ENCODE data around the gene RAX2.
"Not testable (repeated sequence)": the region's sequence is repeated elsewhere in the genome, so short reads cannot be mapped to it uniquely, and the experiment has no call there.

Gene RAX2

DNA sequence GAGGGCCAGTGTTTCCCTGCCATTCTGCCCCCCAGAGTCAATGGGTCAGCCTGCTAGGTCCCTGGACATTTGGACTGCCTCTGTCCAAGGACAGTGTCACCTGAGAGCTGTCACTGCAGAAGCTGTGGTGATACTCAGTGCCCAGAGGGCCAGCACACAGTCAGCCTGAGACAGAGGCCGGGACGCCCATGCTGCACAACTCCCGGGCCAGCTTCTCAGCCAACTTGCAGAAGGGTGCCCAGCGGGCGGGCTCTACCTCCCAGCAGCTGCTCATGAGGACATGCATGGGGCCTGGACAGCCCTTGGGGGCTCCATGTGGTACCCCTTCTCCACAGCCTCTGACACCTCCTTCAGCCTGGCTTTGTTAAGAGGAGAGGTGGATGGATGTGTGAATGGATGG, 3.8 kb upstream of the RAX2 start:
- no peaks in the 10 kb centered on the region for H3K4me1 Mint-ChIP-seq (ENCODE audit: low read depth)
- H3K9me3 Mint-ChIP-seq, result no peaks in the 10 kb centered on the region
- DNase-seq, result no peak
- H3K36me3 Mint-ChIP-seq (ENCODE audit: low read depth), result peaks cover 4% of the 10 kb centered on the region
- H3K27me3 Mint-ChIP-seq, result no peaks in the 10 kb centered on the region
- H3K4me3 Mint-ChIP-seq, result no peak overlapping the region
- no peak overlapping the region for H3K27ac Mint-ChIP-seq

GRCh38 chr19:3775374-3775711, 3.3 kb upstream of the RAX2 start:
- DNase-seq, result no peak
- no peaks in the 10 kb centered on the region for H3K4me1 Mint-ChIP-seq (ENCODE audit: low read depth)
- no peaks in the 10 kb centered on the region for H3K9me3 Mint-ChIP-seq
- H3K36me3 Mint-ChIP-seq (ENCODE audit: low read depth), result peaks cover 3% of the 10 kb centered on the region
- H3K4me3 Mint-ChIP-seq, result no peak overlapping the region
- no peak overlapping the region for H3K27ac Mint-ChIP-seq
- no peaks in the 10 kb centered on the region for H3K27me3 Mint-ChIP-seq

- Mint-ChIP-seq H3K4me3 (no peak overlapping the region), H3K36me3 (ENCODE audit: low read depth) (peaks cover 5% of the 10 kb centered on the region), H3K9me3 (no peaks in the 10 kb centered on the region), H3K4me1 (ENCODE audit: low read depth) (no peaks in the 10 kb centered on the region), H3K27ac (no peak overlapping the region), H3K27me3 (no peaks in the 10 kb centered on the region)
- DNase-seq, result no peak
Observed at GRCh38 chr19:3774621-3775373, 2.8 kb upstream of the RAX2 start.

GRCh38 chr19:3773814-3774515, 1.9 kb upstream of the RAX2 start:
- Mint-ChIP-seq H3K27me3 (no peaks in the 10 kb centered on the region), H3K4me3 (no peak overlapping the region), H3K27ac (no peak overlapping the region), H3K4me1 (ENCODE audit: low read depth) (no peaks in the 10 kb centered on the region), H3K36me3 (ENCODE audit: low read depth) (peaks cover 13% of the 10 kb centered on the region), H3K9me3 (no peaks in the 10 kb centered on the region)
- no peak for DNase-seq

DNA sequence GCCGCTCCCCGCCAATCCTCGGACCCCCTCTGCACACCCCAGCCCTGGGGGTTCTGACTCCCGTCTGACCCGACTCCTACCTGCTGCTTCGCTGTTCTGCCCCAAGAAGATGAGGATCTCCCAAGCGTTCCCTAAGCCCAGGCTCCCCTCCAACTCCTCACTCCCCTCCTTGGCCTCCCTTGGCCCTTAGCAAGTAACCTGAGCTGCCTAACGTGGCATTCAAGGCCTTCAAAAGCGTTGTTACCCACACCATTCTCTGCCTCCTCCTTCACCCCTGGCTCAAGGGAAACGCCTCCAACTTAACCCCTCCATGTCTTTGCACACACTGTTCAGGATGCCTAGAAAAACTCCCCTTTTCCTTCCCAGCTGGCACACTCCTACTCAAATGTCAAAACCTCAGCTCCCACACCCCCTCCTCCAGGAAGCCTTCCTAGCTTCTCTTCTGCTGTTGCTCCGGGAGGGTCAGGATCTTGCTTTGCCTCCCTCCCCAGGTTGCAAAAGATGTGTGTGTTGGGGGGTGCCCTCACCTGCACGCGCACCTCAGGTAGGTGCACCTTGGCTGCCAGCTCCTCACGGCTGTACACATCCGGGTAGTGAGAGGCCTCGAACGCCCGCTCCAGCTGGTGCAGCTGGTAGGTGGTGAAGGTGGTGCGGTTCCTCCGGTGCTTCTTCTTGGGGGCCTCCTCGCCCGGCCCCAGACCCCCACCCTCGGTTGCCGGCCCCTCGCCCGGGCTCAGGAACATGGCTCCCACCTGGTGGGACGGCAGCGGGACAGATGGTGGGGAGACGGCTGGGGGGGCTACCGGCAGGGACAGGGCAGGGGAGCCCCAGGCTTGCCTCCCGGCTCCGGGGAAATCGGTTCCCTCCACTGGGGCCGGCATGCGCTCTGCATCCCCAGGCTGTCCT, 775 bp downstream of the RAX2 start:
- Mint-ChIP-seq H3K9me3 (no peaks in the 10 kb centered on the region), H3K36me3 (ENCODE audit: low read depth) (peaks cover 25% of the 10 kb centered on the region), H3K4me1 (ENCODE audit: low read depth) (peaks cover 6% of the 10 kb centered on the region), H3K4me3 (no peak overlapping the region), H3K27me3 (no peaks in the 10 kb centered on the region), H3K27ac (no peak overlapping the region)
- no peak for DNase-seq

- DNase-seq, result no peak
- Mint-ChIP-seq H3K9me3 (no peaks in the 10 kb centered on the region), H3K4me3 (no peak overlapping the region), H3K27me3 (no peaks in the 10 kb centered on the region), H3K27ac (no peak overlapping the region), H3K4me1 (ENCODE audit: low read depth) (peaks cover 7% of the 10 kb centered on the region), H3K36me3 (ENCODE audit: low read depth) (peaks cover 28% of the 10 kb centered on the region)
Observed at GRCh38 chr19:3770136-3770999, 1.7 kb downstream of the RAX2 start.

DNA sequence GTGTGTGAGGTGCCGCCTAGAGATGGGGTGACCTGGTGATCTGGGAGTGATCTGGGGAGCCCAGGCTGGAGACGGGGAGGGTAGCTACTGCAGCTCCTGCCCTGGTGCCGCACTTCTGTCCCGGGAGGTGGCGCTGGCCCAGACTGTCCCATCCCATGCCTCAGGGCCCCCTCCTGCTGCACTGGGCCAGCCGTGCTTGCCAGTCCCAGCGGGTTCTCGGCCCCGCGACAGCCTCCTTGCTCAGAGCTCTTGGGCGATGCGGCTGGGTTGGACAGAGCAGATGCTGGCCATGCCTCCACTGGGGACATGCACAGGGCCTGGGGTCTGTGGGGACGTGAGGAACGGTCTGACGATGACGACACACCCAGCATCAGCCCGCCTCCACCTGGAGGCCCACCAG, 2.5 kb downstream of the RAX2 start:
- H3K9me3 Mint-ChIP-seq, result no peaks in the 10 kb centered on the region
- no peak overlapping the region for H3K27ac Mint-ChIP-seq
- peaks cover 7% of the 10 kb centered on the region for H3K4me1 Mint-ChIP-seq (ENCODE audit: low read depth)
- peaks cover 32% of the 10 kb centered on the region for H3K36me3 Mint-ChIP-seq (ENCODE audit: low read depth)
- DNase-seq, result no peak
- no peak overlapping the region for H3K4me3 Mint-ChIP-seq
- no peaks in the 10 kb centered on the region for H3K27me3 Mint-ChIP-seq

DNA sequence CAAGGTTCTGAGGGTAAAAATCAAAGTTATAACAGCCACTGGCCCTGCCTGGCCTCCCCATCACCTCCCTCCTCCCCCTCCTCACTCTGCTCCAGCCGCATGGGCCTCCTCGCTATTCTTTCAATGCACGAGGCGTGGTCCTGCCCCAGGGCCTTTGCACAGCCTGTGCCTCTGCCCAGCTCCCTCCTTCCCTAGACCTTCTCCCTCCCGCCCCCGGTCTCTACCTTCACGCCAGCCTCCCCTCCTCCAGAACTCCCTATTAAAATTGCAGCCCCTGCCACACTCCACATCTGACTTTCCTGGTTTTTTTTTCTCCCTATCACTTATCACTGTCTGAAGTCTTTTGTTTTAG, 3.3 kb downstream of the RAX2 start:
- Mint-ChIP-seq H3K27ac (no peak overlapping the region), H3K4me1 (ENCODE audit: low read depth) (peaks cover 7% of the 10 kb centered on the region), H3K36me3 (ENCODE audit: low read depth) (peaks cover 32% of the 10 kb centered on the region), H3K9me3 (no peaks in the 10 kb centered on the region), H3K4me3 (no peak overlapping the region), H3K27me3 (no peaks in the 10 kb centered on the region)
- DNase-seq, result no peak

DNA sequence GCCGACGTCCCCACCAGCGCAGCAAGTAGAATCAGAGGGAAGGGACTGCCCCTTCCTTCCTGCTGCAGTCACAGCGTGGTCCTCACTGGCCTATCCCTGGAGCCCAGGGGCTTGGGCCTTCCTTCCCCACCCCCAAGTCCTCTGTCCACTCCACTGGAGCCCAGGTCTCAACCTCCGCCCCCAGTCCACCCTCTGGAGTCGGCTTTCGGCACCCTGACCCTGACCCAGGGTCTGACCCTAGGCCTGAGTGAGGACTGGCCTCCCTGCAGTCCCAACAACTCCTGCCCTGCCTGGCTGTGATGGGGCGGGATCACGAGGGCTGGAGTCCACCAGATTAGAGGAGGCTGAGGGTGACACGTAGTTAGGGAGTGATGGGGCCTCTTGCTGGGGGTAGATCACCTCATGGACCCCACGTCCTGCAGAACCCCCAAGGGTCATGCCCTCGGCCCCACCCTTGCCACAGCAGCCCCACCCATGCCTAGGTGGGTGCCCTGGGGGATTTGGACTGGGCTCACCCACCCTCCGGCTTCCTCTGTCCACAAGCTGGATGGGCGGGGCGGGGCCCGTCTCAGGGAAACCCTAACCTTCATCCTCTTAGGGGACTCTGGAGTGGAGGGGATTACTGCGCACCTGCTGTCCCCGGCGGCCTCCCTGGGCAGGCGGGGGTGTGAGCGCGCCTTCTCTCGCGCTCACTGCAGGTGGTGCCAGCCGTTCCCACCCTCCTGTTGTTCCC, 3.8 kb downstream of the RAX2 start:
- Mint-ChIP-seq H3K4me3 (no peak overlapping the region), H3K9me3 (no peaks in the 10 kb centered on the region), H3K27me3 (no peaks in the 10 kb centered on the region), H3K36me3 (ENCODE audit: low read depth) (peaks cover 34% of the 10 kb centered on the region), H3K4me1 (ENCODE audit: low read depth) (peaks cover 9% of the 10 kb centered on the region), H3K27ac (no peak overlapping the region)
- no peak for DNase-seq

GRCh38 chr19:3767050-3767449, 5.0 kb downstream of the RAX2 start:
- Mint-ChIP-seq H3K4me1 (ENCODE audit: low read depth) (peaks cover 16% of the 10 kb centered on the region), H3K36me3 (ENCODE audit: low read depth) (peaks cover 41% of the 10 kb centered on the region), H3K27ac (no peak overlapping the region), H3K4me3 (no peak overlapping the region), H3K27me3 (peaks cover 2% of the 10 kb centered on the region), H3K9me3 (no peaks in the 10 kb centered on the region)
- no peak for DNase-seq

GRCh38 chr19:3766520-3766919, 5.5 kb downstream of the RAX2 start:
- Mint-ChIP-seq H3K9me3 (no peaks in the 10 kb centered on the region), H3K36me3 (ENCODE audit: low read depth) (peaks cover 41% of the 10 kb centered on the region)

GRCh38 chr19:3765757-3766156, 6.3 kb downstream of the RAX2 start:
- peaks cover 48% of the 10 kb centered on the region for H3K36me3 Mint-ChIP-seq (ENCODE audit: low read depth)
- not testable (repeated sequence) for H3K4me3 Mint-ChIP-seq, H3K27ac Mint-ChIP-seq

More at GRCh38 chr19:3766520-3766919, 5.5 kb downstream of the RAX2 start:
- Mint-ChIP-seq H3K27ac (peak overlapping the region; percentile 82), H3K27me3 (peaks cover 2% of the 10 kb centered on the region), H3K4me3 (peak overlapping the region; percentile 29), H3K4me1 (ENCODE audit: low read depth) (peaks cover 21% of the 10 kb centered on the region)
- no peak for DNase-seq

DNA sequence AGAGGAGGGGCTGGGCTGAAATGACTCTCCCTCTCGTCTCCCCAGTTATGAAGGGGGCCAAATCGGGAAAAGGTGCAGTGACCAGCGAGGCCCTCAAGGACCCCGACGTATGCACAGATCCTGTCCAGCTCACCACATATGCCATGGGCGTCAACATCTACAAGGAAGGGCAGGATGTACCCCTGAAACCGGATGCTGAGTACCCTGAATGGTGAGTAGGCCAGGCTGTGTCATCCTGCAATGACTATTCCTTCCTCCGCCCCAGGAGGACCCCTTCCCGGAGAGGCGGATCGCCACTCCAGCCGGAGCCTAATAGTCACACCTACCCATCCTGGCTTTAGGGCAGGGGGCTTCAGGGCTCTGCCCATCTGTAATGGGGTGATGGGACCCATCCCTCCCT, 6.9 kb downstream of the RAX2 start:
- peaks cover 32% of the 10 kb centered on the region for H3K4me1 Mint-ChIP-seq (ENCODE audit: low read depth)
- no peak for DNase-seq
- no peak overlapping the region for H3K4me3 Mint-ChIP-seq
- H3K27me3 Mint-ChIP-seq, result peaks cover 2% of the 10 kb centered on the region
- no peak overlapping the region for H3K27ac Mint-ChIP-seq
- H3K9me3 Mint-ChIP-seq, result no peaks in the 10 kb centered on the region
- H3K36me3 Mint-ChIP-seq (ENCODE audit: low read depth), result peaks cover 51% of the 10 kb centered on the region

More at GRCh38 chr19:3765757-3766156, 6.3 kb downstream of the RAX2 start:
- H3K27me3 Mint-ChIP-seq, H3K9me3 Mint-ChIP-seq, DNase-seq: not testable (repeated sequence)
- H3K4me1 Mint-ChIP-seq (ENCODE audit: low read depth), result peaks cover 26% of the 10 kb centered on the region

Measured in activated T-cell treated with anti-CD3 and anti-CD28 coated beads, Interleukin-2, amount 50 U/mL, for 24 hours (primary cell).